GM23248 (cell line): Measurements from ENCODE around the gene BRF1. TPM values are rescaled to one million over a fixed set of nuclear protein-coding genes. Genes with fewer than 3 reads are reported as not detected.

Experiments used
- DNase-seq: peaks from one replicate; pipeline ENCODE4 v3.0.0-alpha.2; 2015
- H2AFZ ChIP-seq: fragments of 200-600 bp; sonication (generic); 2 replicates; pipeline ENCODE4 v1.6.1; 2016; ENCODE audit warnings: antibody characterized with exemption
- H3F3A ChIP-seq: fragments of 200-600 bp; sonication (generic); 2 replicates; pipeline ENCODE4 v1.6.1; 2016; ENCODE audit warnings: mild to moderate bottlenecking, antibody characterized with exemption, mixed run types; ENCODE audit not compliant: insufficient read depth
- H3K27ac ChIP-seq: fragments of 200-600 bp; sonication (generic); 2 replicates; pipeline ENCODE4 v1.5.1; 2016; ENCODE audit warnings: mild to moderate bottlenecking
- H3K27me3 ChIP-seq: fragments of 200-600 bp; sonication (generic); replicated peaks from 2 replicates; pipeline ENCODE4 v1.6.1; 2016; ENCODE audit warnings: mild to moderate bottlenecking; ENCODE audit not compliant: insufficient read depth
- H3K36me3 ChIP-seq: fragments of 200-600 bp; sonication (generic); 2 replicates; pipeline ENCODE4 v1.6.1; 2016; ENCODE audit warnings: low read depth, mild to moderate bottlenecking
- H3K4me1 ChIP-seq: fragments of 200-600 bp; sonication (generic); 2 replicates; pipeline ENCODE4 v1.6.1; 2016; ENCODE audit warnings: mild to moderate bottlenecking; ENCODE audit not compliant: insufficient read depth
- H3K4me2 ChIP-seq: fragments of 200-600 bp; sonication (generic); one replicate; pipeline ENCODE4 v1.6.1; 2016; ENCODE audit warnings: mild to moderate bottlenecking; ENCODE audit not compliant: unreplicated experiment
- H3K4me3 ChIP-seq: fragments of 200-600 bp; sonication (generic); 2 replicates; pipeline ENCODE4 v1.5.1; 2016; ENCODE audit warnings: mild to moderate bottlenecking
- H3K79me2 ChIP-seq: fragments of 200-600 bp; sonication (generic); 2 replicates; pipeline ENCODE4 v1.6.1; 2016; ENCODE audit warnings: mild to moderate bottlenecking; ENCODE audit not compliant: insufficient read depth
- H3K9ac ChIP-seq: fragments of 200-600 bp; sonication (generic); 2 replicates; pipeline ENCODE4 v1.6.1; 2016; ENCODE audit warnings: mild to moderate bottlenecking
- H3K9me2 ChIP-seq: fragments of 200-600 bp; sonication (generic); 2 replicates; pipeline ENCODE4 v1.6.1; 2016; ENCODE audit warnings: mixed run types, mild to moderate bottlenecking, moderate library complexity; ENCODE audit not compliant: insufficient read depth
- H3K9me3 ChIP-seq: fragments of 200-600 bp; sonication (generic); one replicate; pipeline ENCODE4 v1.6.1; 2017; ENCODE audit warnings: low read depth
- H4K20me1 ChIP-seq: fragments of 200-600 bp; sonication (generic); 2 replicates; pipeline ENCODE4 v1.6.0; 2016; ENCODE audit not compliant: insufficient read depth
- EZH2 ChIP-seq: fragments of 200-600 bp; sonication (generic); IDR thresholded peaks from 2 replicates; pipeline ENCODE4 v1.6.1; 2018; ENCODE audit warnings: antibody characterized with exemption, mild to moderate bottlenecking; ENCODE audit not compliant: insufficient read depth, poor library complexity, severe bottlenecking
- EZH2phosphoT487 ChIP-seq: fragments of 200-600 bp; sonication (generic); IDR thresholded peaks from 2 replicates; pipeline ENCODE4 v1.6.1; 2018; ENCODE audit warnings: antibody characterized with exemption, moderate library complexity, mild to moderate bottlenecking, low read depth; ENCODE audit not compliant: insufficient read depth
- WGBS, 2 experiments: methylation state at CpG; one replicate each; pipeline ENCODE4 v1.1.6; 2015 to 2017; ENCODE audit warnings: low lambda C conversion rate in 2 of 2, low coverage in 1 of 2; ENCODE audit errors: missing lambda C conversion rate in 2 of 2; 5-methylcytosine and 5-hydroxymethylcytosine counted together
- in situ Hi-C: fragments of 300-500 bp; cut with MboI; formaldehyde crosslinking; loops from 2 replicates; pipeline ENCODE4 v1.15.0; 2020
- polyA plus RNA-seq: library from polyadenylated mRNA; unstranded; fragments of >200 nt; fragmentation: Nextera tagmentation; extraction: Ambion mirVana; gene quantifications from 2 replicates; pipeline ENCODE4 v1.2.1, GENCODE V29; 2016
- total RNA-seq: library from RNA; depleted of rRNA; stranded (reverse); fragments of >200 nt; shearing (Covaris generic); gene quantifications from 2 replicates; pipeline ENCODE4 v1.2.3, GENCODE V29; 2014

BRF1 gene
- total and polyA plus RNA-seq, 2 experiments from 2014 or later: 10.5 to 27.0 TPM

- Histone ChIP-seq H4K20me1 (no peaks in the 10 kb centered on the region; the same call in 1 of the 2 replicates), H3K9ac (peak overlapping the region; percentile 70), H3K4me3 (peak overlapping the region; percentile 78), H3K27ac (peak overlapping the region; percentile 38), H3F3A (no peaks in the 10 kb centered on the region), H3K4me1 (peaks cover 7% of the 10 kb centered on the region; the same call in 1 of the 2 replicates), H2AFZ (peak overlapping the region; percentile 74), H3K4me2 (peak overlapping the region; percentile 87), H3K9me3 (no peaks in the 10 kb centered on the region), H3K9me2 (no peaks in the 10 kb centered on the region), H3K79me2 (peaks cover 66% of the 10 kb centered on the region), H3K27me3 (no peaks in the 10 kb centered on the region), H3K36me3 (peaks cover 9% of the 10 kb centered on the region; the same call in 1 of the 2 replicates)
- in situ Hi-C loops: no loop called here
- no peak for DNase-seq
- WGBS, 2 experiments: 35 to 41% methylated on average over 36 to 42 of the region's 42 CpGs
- TF ChIP-seq EZH2 (no peak), EZH2phosphoT487 (no peak)
Observed at GRCh38 chr14:105247715-105248367, 53.0 kb downstream of the BRF1 start.

- Histone ChIP-seq H3K4me3 (no peak overlapping the region), H3K4me1 (peaks cover 7% of the 10 kb centered on the region; the same call in 1 of the 2 replicates), H4K20me1 (no peaks in the 10 kb centered on the region; the same call in 1 of the 2 replicates), H3K9me3 (no peaks in the 10 kb centered on the region), H2AFZ (no peak overlapping the region), H3K9ac (no peak overlapping the region), H3F3A (no peaks in the 10 kb centered on the region), H3K27me3 (no peaks in the 10 kb centered on the region), H3K4me2 (no peak overlapping the region), H3K79me2 (peaks cover 74% of the 10 kb centered on the region), H3K27ac (no peak overlapping the region), H3K9me2 (no peaks in the 10 kb centered on the region), H3K36me3 (peaks cover 9% of the 10 kb centered on the region; the same call in 1 of the 2 replicates)
- 91 to 93% methylated on average over 16 of the region's 16 CpGs for WGBS, 2 experiments
- no peak for TF ChIP-seq EZH2phosphoT487
- no peak for TF ChIP-seq EZH2
- in situ Hi-C loops: no loop called here
- DNase-seq: no peak
Observed at GRCh38 chr14:105247026-105247425, 53.8 kb downstream of the BRF1 start.

GRCh38 chr14:105244334-105244733 is 56.5 kb downstream of the BRF1 start:
- Histone ChIP-seq H3K9ac (no peak overlapping the region), H3K36me3 (no peaks in the 10 kb centered on the region), H3K27ac (no peak overlapping the region), H3K27me3 (no peaks in the 10 kb centered on the region), H3K9me2 (no peaks in the 10 kb centered on the region), H3K4me2 (no peak overlapping the region), H2AFZ (no peak overlapping the region), H3K4me3 (no peak overlapping the region), H3F3A (no peaks in the 10 kb centered on the region), H3K4me1 (peaks cover 7% of the 10 kb centered on the region; the same call in 1 of the 2 replicates), H3K79me2 (peaks cover 75% of the 10 kb centered on the region), H4K20me1 (no peaks in the 10 kb centered on the region; the same call in 1 of the 2 replicates), H3K9me3 (no peaks in the 10 kb centered on the region)
- DNase-seq: no peak
- in situ Hi-C loops: no loop called here
- TF ChIP-seq EZH2 (no peak), EZH2phosphoT487 (no peak)
- 99 to 100% methylated on average over 10 of the region's 10 CpGs for WGBS, 2 experiments

GRCh38 chr14:105241641-105242040 is 59.2 kb downstream of the BRF1 start:
- H3K9me3 ChIP-seq: no peaks in the 10 kb centered on the region
- H3K4me2 ChIP-seq: no peak overlapping the region
- no peaks in the 10 kb centered on the region for H3K36me3 ChIP-seq
- TF ChIP-seq EZH2phosphoT487 (no peak), EZH2 (no peak)
- H2AFZ ChIP-seq: no peak overlapping the region
- no peaks in the 10 kb centered on the region for H3K9me2 ChIP-seq
- in situ Hi-C loops: no loop called here
- 90 to 91% methylated on average over 13 to 19 of the region's 19 CpGs for WGBS, 2 experiments
- H3K4me1 ChIP-seq: no peaks in the 10 kb centered on the region
- no peaks in the 10 kb centered on the region; the same call in 1 of the 2 replicates for H4K20me1 ChIP-seq
- H3K9ac ChIP-seq: no peak overlapping the region
- H3K79me2 ChIP-seq: peaks cover 59% of the 10 kb centered on the region
- H3K4me3 ChIP-seq: no peak overlapping the region
- no peaks in the 10 kb centered on the region for H3K27me3 ChIP-seq
- no peak for DNase-seq
- no peaks in the 10 kb centered on the region for H3F3A ChIP-seq
- H3K27ac ChIP-seq: no peak overlapping the region
